HG02981 (cell line): ENCODE measurements around the gene M6PR.
"Not testable (repeated sequence)": the region's sequence is repeated elsewhere in the genome, so short reads cannot be mapped to it uniquely, and the experiment has no call there.

Experiments
- ATAC-seq: cut with Tn5 transposase; IDR thresholded peaks from one replicate; pipeline ENCODE4 v1.9.1; 2021; ENCODE audit warnings: mild to moderate bottlenecking, moderate library complexity; ENCODE audit not compliant: unreplicated experiment

M6PR gene

DNA sequence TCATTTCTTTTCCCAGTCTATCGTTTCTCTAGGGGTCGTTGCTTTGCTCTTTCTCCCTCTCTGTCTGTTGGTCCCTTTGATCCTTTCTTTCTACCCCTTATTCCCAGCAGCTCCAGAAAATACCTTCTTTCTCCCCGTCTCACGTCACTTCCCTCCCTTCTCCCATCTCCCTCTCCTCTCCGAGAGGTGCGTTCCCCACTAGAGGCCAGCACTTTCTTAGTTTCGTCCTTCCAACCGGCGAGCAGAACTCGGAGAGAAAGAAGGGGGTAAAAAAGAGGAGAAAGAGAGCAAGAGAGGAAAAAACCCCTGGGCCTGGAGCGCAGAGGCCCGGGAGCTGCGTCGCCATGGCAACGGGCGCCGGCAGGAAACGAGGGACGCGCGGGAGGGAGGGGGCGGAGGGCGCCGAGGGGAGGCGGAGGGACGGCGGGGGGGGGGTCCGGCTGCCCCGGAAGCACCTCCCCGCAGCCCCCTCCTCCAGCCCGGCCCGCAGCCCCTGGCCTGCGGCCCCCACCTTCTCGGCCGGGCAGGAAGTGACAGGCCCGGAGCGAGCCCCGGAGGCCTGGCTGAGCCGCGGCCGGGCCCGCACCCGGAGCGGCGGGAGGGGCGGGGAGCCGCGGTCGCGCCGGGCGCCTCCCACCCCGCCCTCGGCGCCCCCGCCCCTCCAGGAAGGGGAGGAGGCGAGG lies 35.3 kb downstream of the M6PR start, which contains the start of gene PHC1:
PHC1 (plus strand) TSS at position 477 of the 683 bp plus-strand sequence. CDS start 3,169 bp downstream, outside the sequence.
- peak; percentile 60 for ATAC-seq

GRCh38 chr12:8913702-8914032 lies 35.8 kb downstream of the M6PR start:
- ATAC-seq, result no peak

DNA sequence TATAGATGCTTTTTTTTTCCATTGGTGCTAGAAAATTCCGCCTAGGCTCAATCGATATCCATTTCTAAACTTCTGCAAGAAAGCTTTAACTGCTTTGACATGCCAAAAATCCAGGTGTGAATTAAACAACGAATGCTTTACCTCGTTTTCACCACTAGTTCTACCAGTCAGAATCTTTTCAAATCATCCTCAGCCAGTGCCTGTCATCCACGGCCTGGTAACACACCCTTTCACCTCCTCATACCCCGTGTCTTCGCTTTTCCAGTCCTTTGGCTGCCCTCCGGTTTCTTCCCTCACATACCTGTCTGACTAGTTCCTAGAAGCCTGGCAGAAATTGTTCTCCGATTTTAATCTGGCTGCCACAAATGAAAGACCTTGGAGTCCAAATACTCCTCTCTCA lies 36.5 kb downstream of the M6PR start:
- ATAC-seq, result no peak

DNA sequence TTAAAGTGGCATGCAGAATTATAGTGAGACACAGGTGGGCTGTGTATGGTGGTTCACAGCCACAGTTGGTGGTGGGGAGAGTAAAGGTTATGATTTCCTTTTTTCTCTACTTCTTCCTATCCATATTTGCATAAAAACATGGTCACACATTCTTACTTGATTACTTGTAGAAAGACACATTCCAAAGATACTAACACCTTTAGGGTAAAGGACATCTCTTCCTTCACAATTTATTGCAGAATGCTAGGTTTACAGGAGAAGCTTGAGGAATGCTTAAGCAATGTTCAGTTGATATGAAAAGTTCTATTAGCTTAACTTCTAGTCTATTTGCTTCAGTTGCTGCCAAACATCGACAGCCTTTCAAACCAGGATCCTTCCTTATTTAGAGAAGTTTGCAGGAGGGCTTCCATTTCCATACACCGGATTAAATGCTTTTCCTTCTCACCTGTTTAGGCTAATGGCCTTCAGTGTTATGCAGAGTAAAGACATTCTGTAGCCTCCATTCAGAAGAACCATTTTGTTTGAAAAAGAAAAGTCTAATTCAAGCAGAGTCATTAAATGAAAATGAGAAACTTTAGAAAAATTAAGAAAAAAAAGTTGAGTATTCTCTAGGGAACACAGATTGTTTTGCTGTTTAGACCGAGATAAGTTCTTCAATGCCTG lies 37.7 kb downstream of the M6PR start:
- ATAC-seq, result no peak

GRCh38 chr12:8909752-8910151 lies 39.7 kb downstream of the M6PR start:
- no peak for ATAC-seq

DNA sequence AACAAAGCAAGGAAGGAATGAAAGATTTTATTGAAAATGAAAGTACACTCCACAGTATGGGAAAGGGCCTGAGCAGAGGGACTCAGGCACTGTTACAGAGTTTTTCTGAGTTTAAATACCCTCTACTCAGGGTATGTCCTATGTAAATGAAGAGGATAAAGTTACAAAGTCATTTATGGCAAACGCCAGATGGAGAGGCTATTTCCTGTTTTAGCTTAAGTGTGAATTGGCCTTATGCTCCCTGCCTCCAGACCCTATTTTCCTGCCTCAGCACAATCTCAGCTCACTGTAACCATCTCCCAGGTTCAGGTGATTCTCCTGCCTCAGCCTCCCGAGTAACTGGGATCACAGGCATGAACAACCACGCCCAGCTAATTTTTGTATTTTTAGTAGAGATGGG lies 41.9 kb downstream of the M6PR start:
- no peak for ATAC-seq

DNA sequence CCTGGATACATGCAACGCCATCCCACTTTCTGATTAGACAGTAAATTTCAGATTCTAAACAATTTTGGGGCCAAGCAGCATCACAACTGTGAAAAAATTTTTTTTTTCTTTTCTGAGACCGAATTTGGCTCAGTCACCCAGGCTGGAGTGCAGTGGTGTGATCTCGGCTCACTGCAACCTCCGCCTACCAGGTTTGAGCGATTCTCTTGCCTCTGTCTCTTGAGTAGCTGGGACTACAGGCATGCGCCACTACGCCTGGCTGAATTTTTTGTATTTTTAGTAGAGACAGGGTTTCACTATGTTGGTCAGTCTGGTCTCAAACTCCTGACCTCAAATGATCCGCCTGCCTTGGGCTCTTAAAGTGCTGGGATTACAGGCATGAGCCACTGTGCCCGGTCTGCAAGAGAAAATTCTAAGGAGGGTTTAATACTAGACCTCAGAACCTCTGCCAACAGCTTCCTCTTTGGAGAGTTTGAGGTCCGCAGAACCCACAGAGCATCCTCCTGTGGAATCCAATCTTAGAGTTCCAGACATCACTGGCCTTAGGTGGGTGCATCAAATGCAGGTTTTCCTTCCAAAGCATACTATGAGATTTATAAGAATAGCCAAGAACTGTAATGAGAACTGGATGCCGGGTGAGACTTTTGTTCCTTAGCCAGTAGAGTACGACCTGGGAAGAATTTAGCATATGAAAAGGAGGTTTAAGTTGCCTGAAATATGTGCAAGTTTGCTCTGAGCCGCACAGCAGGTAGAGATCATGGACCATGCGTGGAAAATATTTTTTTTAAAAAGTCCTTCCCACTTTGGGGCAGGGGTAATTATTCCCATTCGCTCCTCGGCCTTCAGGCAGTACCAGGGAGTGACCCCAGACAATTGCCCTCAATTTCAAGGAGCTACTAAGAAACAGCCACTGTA lies 42.9 kb downstream of the M6PR start:
- ATAC-seq, result no peak

DNA sequence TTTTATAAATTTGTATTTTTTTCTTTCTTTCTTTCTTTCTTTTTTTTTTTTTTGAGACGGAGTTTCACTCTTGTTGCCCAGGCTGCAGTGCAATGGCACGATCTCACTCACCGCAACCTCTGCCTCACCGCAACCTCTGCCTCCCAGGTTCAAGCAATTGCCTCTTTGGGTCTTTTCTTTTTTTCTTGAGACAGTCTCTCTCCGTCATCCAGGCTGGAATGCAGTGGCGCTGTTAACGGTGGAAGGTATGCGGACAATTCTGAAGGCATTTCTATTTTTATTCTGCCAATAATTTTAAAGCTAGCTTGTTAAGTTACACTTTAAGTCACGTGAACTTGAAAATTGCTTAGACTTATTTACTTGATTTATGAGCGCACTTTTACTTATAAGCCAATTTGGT lies 43.9 kb downstream of the M6PR start:
- ATAC-seq, result no peak

DNA sequence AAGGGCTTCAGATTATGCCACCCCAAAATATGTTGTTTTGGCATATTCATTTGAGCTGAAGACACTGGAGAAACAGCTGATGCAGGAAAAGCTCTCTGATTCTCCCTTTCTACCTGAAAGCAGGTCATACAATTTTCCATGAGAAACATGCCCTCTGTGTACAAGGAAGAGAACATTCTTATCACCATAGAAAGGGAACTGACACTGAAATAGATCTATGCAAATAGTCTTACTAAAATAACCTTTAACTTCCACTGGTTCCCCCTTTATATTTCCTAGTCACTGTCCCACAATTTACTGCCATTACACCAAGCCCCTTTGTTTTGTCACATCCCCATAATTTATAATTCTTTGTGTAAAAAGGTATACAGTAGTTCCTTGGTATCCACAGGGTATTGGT lies 44.8 kb downstream of the M6PR start:
- no peak for ATAC-seq

- no peak for ATAC-seq
These were observed 45.8 kb downstream of the M6PR start for GRCh38 chr12:8903646-8904045.

- ATAC-seq, result not testable (repeated sequence)
These were observed 46.7 kb downstream of the M6PR start for GRCh38 chr12:8902703-8903102.

GRCh38 chr12:8899830-8900229 lies 49.6 kb downstream of the M6PR start:
- no peak for ATAC-seq

DNA sequence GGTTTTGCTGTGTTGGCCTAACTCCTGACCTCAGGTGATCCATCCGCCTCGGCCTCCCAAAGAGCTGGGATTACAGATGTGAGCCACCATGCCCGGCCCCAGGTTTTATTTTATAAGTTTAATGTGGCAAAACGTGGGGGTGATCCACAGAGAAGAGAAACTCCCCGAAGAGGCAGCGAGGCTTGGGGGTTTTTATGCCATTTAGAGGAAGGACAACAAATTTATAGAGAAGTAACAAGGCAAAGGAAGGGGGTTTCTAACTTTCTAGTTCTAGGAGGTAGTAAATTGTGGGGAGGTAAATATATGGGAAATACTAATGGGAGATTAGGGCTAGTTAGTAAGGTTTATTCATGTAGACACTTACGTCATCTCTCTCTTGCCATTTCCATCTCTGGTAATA lies 52.4 kb downstream of the M6PR start:
- ATAC-seq, result no peak

GRCh38 chr12:8894986-8895385 lies 54.5 kb downstream of the M6PR start:
- no peak for ATAC-seq

DNA sequence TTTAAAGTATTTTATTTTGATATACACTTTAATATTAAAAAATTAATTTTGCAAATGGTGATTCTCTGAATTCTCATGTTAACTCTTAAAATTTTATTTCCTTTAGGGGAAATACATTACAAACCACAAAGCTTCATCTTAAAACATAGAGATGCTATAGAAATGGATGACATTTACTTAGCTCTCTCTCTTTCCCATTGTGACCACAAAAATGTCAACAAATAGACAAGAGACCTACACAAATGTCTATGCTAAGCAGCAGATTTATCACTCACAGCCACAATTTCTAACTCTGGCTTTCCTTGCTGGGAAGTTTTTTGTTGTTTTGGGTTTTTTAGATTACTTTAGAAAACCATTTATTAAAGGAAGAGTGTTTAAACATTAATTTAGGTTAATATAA lies 55.1 kb downstream of the M6PR start:
- no peak for ATAC-seq

DNA sequence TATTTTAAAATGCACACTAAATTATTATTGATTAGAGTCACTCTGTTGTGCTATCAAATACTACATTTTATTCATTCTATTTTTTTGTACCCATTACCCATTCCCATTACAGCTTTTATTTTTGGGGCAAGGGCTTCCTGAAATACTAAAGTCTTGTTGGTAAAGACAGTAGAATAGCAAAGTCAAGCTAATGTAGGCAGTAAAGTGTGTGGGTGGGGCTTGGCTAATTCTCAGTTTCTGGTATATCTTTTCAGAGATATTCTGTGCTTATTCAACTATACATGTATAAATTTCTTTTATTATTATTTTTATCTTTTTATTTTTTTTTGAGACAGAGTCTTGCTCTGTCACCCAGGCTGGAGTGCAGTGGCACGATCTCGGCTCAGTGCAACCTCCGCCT lies 57.5 kb downstream of the M6PR start:
- ATAC-seq, result no peak
